GM19397 (cell line): ENCODE data around the gene OR2AG2.
"Not testable (repeated sequence)": the region's sequence is repeated elsewhere in the genome, so short reads cannot be mapped to it uniquely, and the experiment has no call there.

ENCODE experiments used
- ATAC-seq: cut with Tn5 transposase; IDR thresholded peaks from one replicate; pipeline ENCODE4 v1.9.1; 2021; ENCODE audit warnings: mild to moderate bottlenecking, moderate library complexity; ENCODE audit not compliant: unreplicated experiment

Gene OR2AG2

GRCh38 chr11:6771926-6772893 lies at the start of gene OR2AG2:
OR2AG2 (minus strand) TSS chr11:6771976; CDS start chr11:6768957, 3,019 bp downstream.
- peak; percentile 89 for ATAC-seq

- ATAC-seq = no peak
These were observed 47.2 kb upstream of the OR2AG2 start for GRCh38 chr11:6818967-6819366.

GRCh38 chr11:6817694-6818093 lies 45.9 kb upstream of the OR2AG2 start:
- no peak for ATAC-seq

- no peak for ATAC-seq
These were observed 41.9 kb upstream of the OR2AG2 start for GRCh38 chr11:6813656-6814055.

GRCh38 chr11:6812390-6813005 lies 40.7 kb upstream of the OR2AG2 start:
- ATAC-seq = peak; percentile 88

GRCh38 chr11:6801075-6801474 lies 29.3 kb upstream of the OR2AG2 start:
- ATAC-seq = not testable (repeated sequence)

GRCh38 chr11:6799402-6799801 lies 27.6 kb upstream of the OR2AG2 start, which contains the start of gene OR6A2:
OR6A2 (minus strand) TSS chr11:6799689; CDS start chr11:6795708, 3,981 bp downstream.
- ATAC-seq = no peak

GRCh38 chr11:6794639-6795038 lies 22.9 kb upstream of the OR2AG2 start:
- no peak for ATAC-seq

GRCh38 chr11:6790546-6790945 lies 18.8 kb upstream of the OR2AG2 start:
- no peak for ATAC-seq

GRCh38 chr11:6782720-6783119 lies 10.9 kb upstream of the OR2AG2 start, which contains the start of gene OR2AG1:
OR2AG1 (plus strand) TSS chr11:6783020; CDS start chr11:6785038, 2,018 bp downstream.
- no peak for ATAC-seq

- ATAC-seq = no peak
These were observed 9.1 kb upstream of the OR2AG2 start for GRCh38 chr11:6780829-6781228.

- ATAC-seq = no peak
These were observed 6.7 kb upstream of the OR2AG2 start for GRCh38 chr11:6778518-6778917.

GRCh38 chr11:6757373-6757967 lies 14.3 kb downstream of the OR2AG2 start:
- ATAC-seq = no peak

GRCh38 chr11:6755953-6756347 lies 15.8 kb downstream of the OR2AG2 start:
- no peak for ATAC-seq

- no peak for ATAC-seq
These were observed 16.3 kb downstream of the OR2AG2 start for GRCh38 chr11:6755303-6755952.

GRCh38 chr11:6747097-6747668 lies 24.6 kb downstream of the OR2AG2 start:
- ATAC-seq = no peak

- peak; percentile 26 for ATAC-seq
These were observed 25.1 kb downstream of the OR2AG2 start for GRCh38 chr11:6746626-6747025.

GRCh38 chr11:6746086-6746618 lies 25.6 kb downstream of the OR2AG2 start:
- ATAC-seq = peak; percentile 79

- no peak for ATAC-seq
These were observed 26.2 kb downstream of the OR2AG2 start for GRCh38 chr11:6745465-6746015.

- no peak for ATAC-seq
These were observed 26.8 kb downstream of the OR2AG2 start for GRCh38 chr11:6745018-6745417.
